ENCODE measurements around the gene PLEKHG3. TPM values are rescaled to one million over a fixed set of nuclear protein-coding genes. Genes with fewer than 3 reads are reported as not detected.

The PLEKHG3 gene
- total and polyA plus RNA-seq, 12 donors: 2.7 to 11.7 (median 8.9) TPM

GRCh38 chr14:64730061-64730440 lies 25.8 kb downstream of the PLEKHG3 start:
- peaks cover 0 to 3% of the 10 kb centered on the region in 2 donors for H3K36me3 ChIP-seq (replicated peaks in 1 of 2)
- H3K4me1 ChIP-seq (replicated peaks in 1 of 2): no peaks in the 10 kb centered on the region
- TF ChIP-seq POLR2A (IDR thresholded peaks at IDR 0.05) (no peak), CTCF (IDR thresholded peaks at IDR 0.05) (no peak)
- no peaks in the 10 kb centered on the region for H3K27me3 ChIP-seq
- intact Hi-C loops (cut with DNase I): no loop called here
- no peak overlapping the region for H3K27ac ChIP-seq
- no peak overlapping the region for H3K4me3 ChIP-seq
- H3K9me3 ChIP-seq (replicated peaks in 1 of 3): no peaks in the 10 kb centered on the region
- WGBS, 4 donors: 80 to 100% (median 88%) methylated on average over 1 of the region's 1 CpG
- no peak for DNase-seq

DNA sequence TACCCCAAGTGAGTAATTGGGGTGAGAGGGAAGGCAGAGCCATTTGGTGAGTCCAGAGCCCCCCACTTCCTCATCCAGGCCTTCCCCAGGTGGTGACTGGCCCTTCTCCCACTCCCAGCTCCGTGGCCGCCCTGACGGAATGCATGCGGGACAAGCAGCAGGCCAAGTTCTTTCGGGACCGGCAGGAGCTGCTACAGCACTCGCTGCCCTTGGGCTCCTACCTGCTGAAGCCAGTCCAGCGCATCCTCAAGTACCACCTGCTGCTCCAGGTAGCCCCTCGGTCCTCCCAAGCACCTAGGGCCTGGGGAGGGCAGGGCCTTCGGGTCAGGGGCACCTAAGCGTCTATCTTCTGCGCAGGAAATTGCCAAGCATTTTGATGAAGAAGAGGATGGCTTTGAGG lies 26.5 kb downstream of the PLEKHG3 start:
- TF ChIP-seq POLR2A (IDR thresholded peaks at IDR 0.05) (no peak), CTCF (IDR thresholded peaks at IDR 0.05) (no peak)
- intact Hi-C loops (cut with DNase I): no loop called here
- peaks cover 0 to 3% of the 10 kb centered on the region in 2 donors for H3K36me3 ChIP-seq (replicated peaks in 1 of 2)
- no peaks in the 10 kb centered on the region for H3K4me1 ChIP-seq (replicated peaks in 1 of 2)
- H3K9me3 ChIP-seq (replicated peaks in 1 of 3): no peaks in the 10 kb centered on the region
- no peaks in the 10 kb centered on the region for H3K27me3 ChIP-seq
- no peak overlapping the region for H3K27ac ChIP-seq
- no peak overlapping the region for H3K4me3 ChIP-seq
- WGBS, 4 donors: 89 to 97% (median 93%) methylated on average over 3 to 12 of the region's 12 CpGs
- no peak for DNase-seq

DNA sequence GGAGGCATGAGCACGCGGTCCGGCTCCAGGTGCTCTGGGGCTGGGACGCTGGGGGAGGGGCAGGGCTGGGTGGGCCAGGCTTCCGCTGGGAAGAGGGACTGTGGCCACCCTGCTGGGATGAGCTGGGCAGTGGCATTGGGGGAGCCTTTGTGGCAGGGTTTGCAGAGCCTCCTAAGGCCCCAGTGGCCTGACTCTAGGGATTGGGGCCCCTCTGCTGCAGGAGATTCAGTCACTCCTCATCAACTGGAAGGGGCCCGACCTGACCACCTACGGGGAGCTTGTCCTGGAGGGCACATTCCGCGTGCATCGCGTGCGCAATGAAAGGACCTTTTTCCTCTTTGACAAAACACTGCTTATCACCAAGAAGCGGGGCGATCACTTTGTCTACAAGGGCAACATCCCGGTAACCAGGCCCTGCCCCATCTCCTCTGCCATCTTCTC lies 26.9 kb downstream of the PLEKHG3 start:
- Histone ChIP-seq H3K27me3 (no peaks in the 10 kb centered on the region), H3K36me3 (replicated peaks in 1 of 2) (peaks cover 0 to 3% of the 10 kb centered on the region in 2 donors), H3K9me3 (replicated peaks in 1 of 3) (no peaks in the 10 kb centered on the region), H3K4me1 (replicated peaks in 1 of 2) (no peaks in the 10 kb centered on the region), H3K4me3 (no peak overlapping the region), H3K27ac (no peak overlapping the region)
- DNase-seq: no peak
- intact Hi-C loops (cut with DNase I): no loop called here
- no peak for TF ChIP-seq CTCF (IDR thresholded peaks at IDR 0.05)
- WGBS, 4 donors: 92 to 96% (median 95%) methylated on average over 13 to 15 of the region's 15 CpGs

GRCh38 chr14:64732066-64732465 lies 27.8 kb downstream of the PLEKHG3 start:
- TF ChIP-seq CTCF (IDR thresholded peaks at IDR 0.05) (no peak), POLR2A (IDR thresholded peaks at IDR 0.05) (no peak)
- no peaks in the 10 kb centered on the region for H3K4me1 ChIP-seq (replicated peaks in 1 of 2)
- intact Hi-C loops (cut with DNase I): no loop called here
- no peaks in the 10 kb centered on the region for H3K27me3 ChIP-seq
- peaks cover 0 to 3% of the 10 kb centered on the region in 2 donors for H3K36me3 ChIP-seq (replicated peaks in 1 of 2)
- no peaks in the 10 kb centered on the region for H3K9me3 ChIP-seq (replicated peaks in 1 of 3)
- no peak for DNase-seq
- WGBS, 4 donors: 91 to 97% (median 92%) methylated on average over 3 to 4 of the region's 4 CpGs
- H3K27ac ChIP-seq: no peak overlapping the region
- no peak overlapping the region for H3K4me3 ChIP-seq
